Breast epithelium (tissue), 4 donors: ENCODE data around the gene BNC2. TPM values are rescaled to one million over a fixed set of nuclear protein-coding genes. Genes with fewer than 3 reads are reported as not detected.
"Not testable (repeated sequence)": the region's sequence is repeated elsewhere in the genome, so short reads cannot be mapped to it uniquely, and the experiment has no call there.

Experiments used
- DNase-seq, 2 donors: peaks; one replicate each; pipeline ENCODE4 v3.0.0-alpha.2; 2019; ENCODE audit warnings: low spot score in 2 of 2
- H3K27ac ChIP-seq, 2 donors: fragments of 200-600 bp; sonication (generic) in 1 of 2; one replicate each; pipeline ENCODE4 v1.5.1; 2016 to 2019; ENCODE audit warnings: mild to moderate bottlenecking in 1 of 2
- H3K27me3 ChIP-seq, 2 donors: fragments of 200-600 bp; sonication (generic) in 1 of 2; one replicate each; pipeline versions ENCODE4 v1.5.1 to v1.6.0; 2017 to 2019; ENCODE audit warnings: control low read depth in 1 of 2, mild to moderate bottlenecking in 1 of 2
- H3K36me3 ChIP-seq: fragments of 200-600 bp; one replicate; pipeline ENCODE4 v1.5.1; 2019
- H3K4me1 ChIP-seq, 2 donors: fragments of 200-600 bp; sonication (generic); one replicate each; pipeline ENCODE4 v1.5.1; 2016 to 2019; ENCODE audit warnings: control low read depth in 1 of 2
- H3K4me3 ChIP-seq, 3 donors: fragments of 200-600 bp; sonication (generic); 1 replicate in 2 of 3; 2 replicates in 1 of 3; pipeline ENCODE4 v1.5.1; 2016 to 2019; ENCODE audit warnings: mild to moderate bottlenecking in 3 of 3, moderate library complexity in 2 of 3
- H3K9me3 ChIP-seq, 2 donors: fragments of 200-600 bp; sonication (generic) in 1 of 2; one replicate each; pipeline ENCODE4 v1.5.1; 2016 to 2019; ENCODE audit warnings: control low read depth in 1 of 2
- POLR2A ChIP-seq: fragments of 450-650 bp; IDR thresholded peaks from one replicate; pipeline ENCODE4 v1.6.1; 2016; ENCODE audit warnings: antibody characterized with exemption, mild to moderate bottlenecking, moderate library complexity
- POLR2AphosphoS5 ChIP-seq, 3 donors: sonication (generic); formaldehyde crosslinking; IDR thresholded peaks; one replicate each; pipeline ENCODE4 v1.6.1; 2017; ENCODE audit warnings: antibody characterized with exemption in 3 of 3
- intact Hi-C: fragments of 100-400 bp; cut with DNase I; formaldehyde crosslinking; loops from one replicate; pipeline ENCODE4 v1.15.1; 2023; ENCODE audit warnings: low total_unique reads
- total RNA-seq, 3 donors: library from RNA; depleted of rRNA; stranded (reverse); fragments of >200 nt; gene quantifications; one replicate each; pipeline ENCODE4 v1.1.0, GENCODE V29; 2016
- TF ChIP-seq, protein P1 (sequence below), 3 donors: fragments of 450-650 bp; IDR thresholded peaks; one replicate each; pipeline ENCODE4 v1.5.1; 2016 to 2017; ENCODE audit warnings: antibody characterized with exemption in 3 of 3, mild to moderate bottlenecking in 3 of 3, moderate library complexity in 3 of 3

Gene BNC2
- total RNA-seq, 3 donors from 2014 or later, result 15.8 to 21.1 (median 17.0) TPM

GRCh38 chr9:16441791-16442190 lies 428.7 kb downstream of the BNC2 start:
- Histone ChIP-seq H3K4me3 (no peak overlapping the region), H3K27ac (no peak overlapping the region), H3K36me3 (no peaks in the 10 kb centered on the region), H3K27me3 (no peaks in the 10 kb centered on the region), H3K4me1 (no peaks in the 10 kb centered on the region), H3K9me3 (no peaks in the 10 kb centered on the region)
- intact Hi-C loops, result no loop called here
- DNase-seq, result no peak
- TF ChIP-seq, protein P1, sequence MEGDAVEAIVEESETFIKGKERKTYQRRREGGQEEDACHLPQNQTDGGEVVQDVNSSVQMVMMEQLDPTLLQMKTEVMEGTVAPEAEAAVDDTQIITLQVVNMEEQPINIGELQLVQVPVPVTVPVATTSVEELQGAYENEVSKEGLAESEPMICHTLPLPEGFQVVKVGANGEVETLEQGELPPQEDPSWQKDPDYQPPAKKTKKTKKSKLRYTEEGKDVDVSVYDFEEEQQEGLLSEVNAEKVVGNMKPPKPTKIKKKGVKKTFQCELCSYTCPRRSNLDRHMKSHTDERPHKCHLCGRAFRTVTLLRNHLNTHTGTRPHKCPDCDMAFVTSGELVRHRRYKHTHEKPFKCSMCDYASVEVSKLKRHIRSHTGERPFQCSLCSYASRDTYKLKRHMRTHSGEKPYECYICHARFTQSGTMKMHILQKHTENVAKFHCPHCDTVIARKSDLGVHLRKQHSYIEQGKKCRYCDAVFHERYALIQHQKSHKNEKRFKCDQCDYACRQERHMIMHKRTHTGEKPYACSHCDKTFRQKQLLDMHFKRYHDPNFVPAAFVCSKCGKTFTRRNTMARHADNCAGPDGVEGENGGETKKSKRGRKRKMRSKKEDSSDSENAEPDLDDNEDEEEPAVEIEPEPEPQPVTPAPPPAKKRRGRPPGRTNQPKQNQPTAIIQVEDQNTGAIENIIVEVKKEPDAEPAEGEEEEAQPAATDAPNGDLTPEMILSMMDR (IDR thresholded peaks at IDR 0.05), result no peak
- TF ChIP-seq POLR2A (no peak), POLR2AphosphoS5 (IDR thresholded peaks at IDR 0.05) (no peak)

GRCh38 chr9:16438831-16439230 lies 431.6 kb downstream of the BNC2 start:
- intact Hi-C loops, H3K27ac ChIP-seq, H3K36me3 ChIP-seq, DNase-seq, H3K27me3 ChIP-seq, H3K9me3 ChIP-seq, H3K4me3 ChIP-seq, H3K4me1 ChIP-seq: not testable (repeated sequence)

DNA sequence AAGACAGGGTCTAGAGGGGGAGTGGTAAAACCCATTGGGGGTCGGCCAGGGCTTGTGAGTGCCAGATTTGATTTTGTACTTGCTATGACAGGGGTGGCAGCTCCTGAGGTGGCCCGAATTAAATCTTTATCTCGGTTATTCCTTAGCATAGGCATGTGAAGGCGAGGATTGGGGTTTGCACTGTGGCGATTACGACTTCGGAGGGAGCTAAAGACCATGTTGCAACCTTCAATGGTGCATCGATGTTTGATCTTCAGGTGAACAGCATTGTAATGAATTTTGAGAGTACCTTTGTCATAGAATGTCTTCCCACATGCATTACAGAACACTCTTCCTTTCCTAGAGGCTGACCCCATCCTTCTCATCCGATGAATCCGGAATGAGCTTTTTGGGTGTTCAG lies 433.9 kb downstream of the BNC2 start:
- no peak for DNase-seq

DNA sequence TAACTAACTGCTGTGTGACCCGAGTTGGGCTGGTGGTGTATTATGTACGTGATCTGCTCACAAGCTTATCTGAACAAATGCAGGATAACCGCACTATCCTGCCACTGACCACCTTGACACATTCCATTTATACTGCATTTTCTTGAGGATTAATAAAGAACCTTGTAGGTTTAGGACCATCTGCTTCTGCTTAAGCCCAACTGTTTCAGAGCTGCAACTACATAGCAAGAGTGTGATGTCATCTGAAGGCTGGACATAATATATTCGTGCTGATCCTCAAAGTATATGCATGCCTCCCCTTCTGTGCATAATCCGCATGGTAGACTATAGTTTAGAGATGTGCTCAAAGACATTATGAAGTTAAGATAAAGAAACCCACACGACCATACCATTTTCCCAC lies 435.9 kb downstream of the BNC2 start:
- Histone ChIP-seq H3K27me3 (no peaks in the 10 kb centered on the region), H3K4me3 (no peak overlapping the region), H3K4me1 (no peaks in the 10 kb centered on the region), H3K36me3 (no peaks in the 10 kb centered on the region), H3K9me3 (no peaks in the 10 kb centered on the region), H3K27ac (no peak overlapping the region)
- TF ChIP-seq, protein P1 (IDR thresholded peaks at IDR 0.05), result no peak
- TF ChIP-seq POLR2AphosphoS5 (IDR thresholded peaks at IDR 0.05) (no peak), POLR2A (no peak)
- intact Hi-C loops, result no loop called here
- DNase-seq, result no peak

More for the DNA sequence above, 433.9 kb downstream of the BNC2 start:
- Histone ChIP-seq H3K4me1 (no peaks in the 10 kb centered on the region), H3K36me3 (no peaks in the 10 kb centered on the region), H3K27me3 (no peaks in the 10 kb centered on the region), H3K27ac (no peak overlapping the region), H3K9me3 (no peaks in the 10 kb centered on the region), H3K4me3 (no peak overlapping the region)
- intact Hi-C loops, result no loop called here
- no peak for TF ChIP-seq POLR2A
- TF ChIP-seq, protein P1 (IDR thresholded peaks at IDR 0.05), result no peak
- no peak for TF ChIP-seq POLR2AphosphoS5 (IDR thresholded peaks at IDR 0.05)

GRCh38 chr9:16433494-16433893 lies 437.0 kb downstream of the BNC2 start:
- no peaks in the 10 kb centered on the region for H3K4me1 ChIP-seq
- H3K4me3 ChIP-seq, result no peak overlapping the region
- no peak overlapping the region for H3K27ac ChIP-seq
- TF ChIP-seq POLR2AphosphoS5 (IDR thresholded peaks at IDR 0.05) (no peak), POLR2A (no peak)
- TF ChIP-seq, protein P1 (IDR thresholded peaks at IDR 0.05), result no peak
- no peaks in the 10 kb centered on the region for H3K27me3 ChIP-seq
- no peak for DNase-seq
- H3K9me3 ChIP-seq, result no peaks in the 10 kb centered on the region
- intact Hi-C loops, result no loop called here
- no peaks in the 10 kb centered on the region for H3K36me3 ChIP-seq
